Activated CD4-positive, alpha-beta T cell treated with anti-CD3 and anti-CD28 coated beads, Interleukin-2, amount 50 U/mL, for 4 hours (primary cell): ENCODE measurements around the gene GLMP.

Experiments used
- DNase-seq, 2 experiments: peaks; one replicate each; pipeline ENCODE4 v3.0.0-alpha.2; 2020

The GLMP gene

DNA sequence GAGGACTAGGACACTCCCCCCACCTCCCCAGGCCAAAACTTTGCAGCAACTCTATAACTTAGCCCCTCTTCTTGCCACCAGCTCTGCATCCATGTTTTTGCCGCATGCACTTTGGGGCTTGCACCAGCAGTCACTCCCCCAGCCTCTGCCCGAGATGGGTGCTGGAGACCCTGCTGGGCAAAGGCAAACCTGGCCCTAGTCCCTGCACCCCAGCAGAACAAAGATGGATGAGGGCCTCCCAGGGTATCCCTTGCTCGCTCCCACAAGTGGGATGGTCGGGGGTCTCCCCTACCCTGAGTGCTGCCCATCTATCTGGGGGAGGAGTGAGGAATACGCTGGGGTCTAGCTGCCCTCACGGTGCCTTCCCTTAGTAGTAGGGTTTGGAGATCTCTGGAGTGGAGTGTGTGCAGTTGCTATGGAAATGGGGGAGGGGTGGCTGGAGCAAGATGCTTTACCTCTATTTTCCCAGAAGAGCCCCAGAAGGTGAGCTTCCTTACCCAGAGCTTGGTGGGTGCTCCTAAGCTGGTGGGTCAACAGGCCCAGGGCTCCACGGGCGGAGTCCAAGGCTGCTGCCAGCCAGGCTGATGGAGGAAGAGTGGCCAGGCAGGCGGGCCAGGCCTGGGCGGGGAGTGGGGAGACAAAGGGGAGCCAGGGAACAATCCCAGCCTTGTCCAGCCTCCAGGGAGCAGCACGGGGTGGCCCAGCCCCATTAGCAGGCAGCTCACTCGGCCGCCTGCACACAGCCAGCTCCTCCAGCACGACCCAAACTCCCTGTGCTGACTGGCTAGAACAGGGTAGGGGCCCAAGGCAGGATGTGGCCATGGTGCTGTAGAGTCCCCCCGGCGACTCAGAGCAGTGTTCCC lies 47.8 kb downstream of the GLMP start, which contains the start of gene PAQR6:
PAQR6 (minus strand) TSS at position 597 of the 863 bp plus-strand sequence. CDS start 1,325 bp downstream, outside the sequence.
- DNase-seq: no peak

DNA sequence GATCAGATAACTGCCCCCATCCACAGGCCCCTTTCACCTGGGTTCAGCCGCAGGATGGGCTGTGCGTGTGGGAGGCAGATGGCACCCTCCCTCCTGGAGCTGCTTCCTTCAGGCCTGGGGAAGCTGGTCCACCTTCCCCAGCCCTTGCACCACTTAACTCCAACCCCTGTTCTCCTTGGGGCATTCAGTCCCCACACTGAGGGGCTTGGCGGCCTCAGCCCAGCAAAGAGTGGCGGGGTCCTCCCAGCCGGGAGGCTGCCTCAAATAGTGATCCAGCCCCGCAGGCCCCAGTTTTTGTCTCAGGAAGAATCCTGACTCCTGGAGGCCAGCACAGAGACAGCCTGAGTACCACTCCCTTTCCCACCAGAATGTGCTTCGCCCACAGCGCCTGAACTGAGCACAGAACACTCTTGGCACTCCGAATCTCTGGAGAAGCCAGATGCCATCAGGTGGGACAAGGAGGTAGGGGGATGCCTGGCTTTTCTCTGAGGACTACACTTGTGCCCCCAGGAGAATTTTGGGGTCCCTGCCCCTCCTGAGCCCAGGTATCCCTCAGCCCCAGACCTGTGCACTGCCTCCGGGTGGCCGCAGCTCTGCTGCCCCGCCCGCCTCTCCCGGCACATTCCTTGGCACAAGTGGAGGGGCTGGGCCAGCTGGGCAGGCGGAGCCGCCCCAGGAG lies 48.6 kb downstream of the GLMP start:
- DNase-seq: no peak

DNA sequence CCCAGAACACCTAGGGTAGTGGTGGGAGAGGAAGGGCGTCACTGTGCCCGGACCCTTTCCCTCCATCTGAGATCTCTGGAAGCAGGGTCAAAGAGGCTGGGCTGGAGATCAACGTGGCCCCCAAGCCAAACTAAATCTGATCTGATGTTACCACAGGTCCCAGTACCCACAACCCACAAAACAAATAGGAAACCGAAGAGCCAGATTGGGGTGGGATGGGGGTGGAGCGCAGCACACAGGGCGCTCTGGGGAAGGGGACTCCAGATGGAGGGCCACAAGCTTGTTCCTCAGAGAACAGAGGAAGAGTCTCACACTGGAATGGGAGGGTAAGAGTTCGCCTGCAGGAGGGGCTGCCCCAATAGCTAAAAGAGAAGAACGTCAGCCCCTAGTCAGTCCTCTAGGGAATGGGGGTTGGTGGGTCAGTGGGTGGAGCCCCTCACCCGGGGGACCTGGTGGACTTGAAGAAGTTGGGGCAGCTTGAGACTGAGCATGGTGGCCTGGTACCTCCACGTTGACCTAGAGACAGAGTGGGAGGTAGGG lies 49.2 kb downstream of the GLMP start:
- no peak for DNase-seq

DNA sequence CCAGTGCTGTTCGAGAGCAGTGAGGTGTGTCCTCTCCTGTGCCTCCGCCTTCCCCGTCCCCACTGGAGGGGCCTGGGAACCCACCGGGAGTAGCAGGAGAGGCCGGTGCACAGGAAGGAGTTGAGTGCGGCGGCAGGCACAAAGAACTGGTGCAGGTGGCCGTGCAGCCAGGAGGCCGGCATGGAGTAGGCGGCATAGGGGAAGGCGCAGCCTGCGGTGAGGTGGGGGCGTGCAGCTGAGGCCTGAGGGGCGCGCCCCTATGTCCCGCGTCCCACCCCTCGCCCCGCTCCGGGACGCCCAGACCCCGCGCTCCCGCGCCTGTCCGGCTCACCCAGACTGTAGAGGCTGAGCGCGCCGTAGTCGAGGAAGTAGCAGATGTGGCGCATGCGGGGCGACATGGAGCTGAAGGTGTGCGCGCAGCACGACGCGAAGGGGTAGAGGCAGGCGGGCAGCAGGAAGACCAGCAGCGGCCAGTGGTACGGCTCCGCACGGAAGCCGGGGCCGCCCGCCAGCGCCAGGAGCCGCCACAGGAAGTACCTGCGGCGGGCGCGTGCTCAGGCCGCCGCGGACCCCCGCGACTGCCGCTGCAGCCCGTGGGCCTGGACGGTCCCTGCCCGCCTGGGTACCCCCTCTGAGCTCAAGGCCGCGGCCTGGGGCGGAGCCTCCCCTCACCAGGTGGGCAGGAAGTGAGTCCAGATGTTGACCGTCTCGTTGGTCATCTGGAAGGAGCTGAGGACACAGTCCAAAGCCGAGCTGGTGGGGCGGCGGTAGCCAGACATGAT lies 49.8 kb downstream of the GLMP start:
- peak in 1 of 2 experiments; percentile 19 for DNase-seq

DNA sequence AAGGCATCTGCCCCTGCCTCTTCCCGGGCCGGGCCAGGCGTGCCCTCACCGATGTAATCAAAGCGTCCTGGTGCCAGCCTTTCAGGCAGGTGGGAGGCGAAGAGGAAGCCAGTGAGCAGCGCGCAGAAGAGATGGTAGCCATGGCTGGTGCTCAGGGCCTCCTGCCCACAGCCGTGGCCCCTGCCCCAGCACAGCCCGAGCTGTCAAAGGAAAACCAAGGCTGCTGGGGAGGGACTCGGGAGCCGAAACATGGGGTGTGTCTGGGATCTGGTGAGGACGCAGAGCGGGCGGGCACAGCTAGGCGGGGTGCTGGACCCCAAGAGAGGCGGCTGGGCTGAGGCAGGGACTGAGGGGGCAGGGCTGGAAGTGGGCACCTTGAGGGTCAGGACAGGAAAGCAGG lies 50.8 kb downstream of the GLMP start:
- no peak for DNase-seq

DNA sequence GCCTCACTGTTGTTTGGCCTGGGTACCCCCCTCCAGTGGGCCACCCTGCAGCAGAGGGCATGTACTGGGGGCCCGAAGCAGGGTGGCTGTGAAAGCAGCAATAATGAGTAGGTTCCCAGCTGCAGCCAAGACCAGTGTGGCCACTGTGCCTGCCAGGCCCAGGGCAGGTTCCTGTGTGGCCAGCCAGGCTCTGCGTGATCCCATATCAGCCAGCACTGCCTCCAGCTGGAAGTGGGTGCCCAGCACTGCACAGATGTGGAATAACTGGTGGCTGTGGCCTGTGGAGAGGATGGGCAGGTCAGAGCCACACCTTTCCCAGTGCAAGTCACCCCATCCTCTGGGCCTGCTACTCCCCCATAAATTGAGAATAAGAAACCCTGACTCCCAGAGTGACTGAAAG lies 51.4 kb downstream of the GLMP start:
- DNase-seq: no peak

DNA sequence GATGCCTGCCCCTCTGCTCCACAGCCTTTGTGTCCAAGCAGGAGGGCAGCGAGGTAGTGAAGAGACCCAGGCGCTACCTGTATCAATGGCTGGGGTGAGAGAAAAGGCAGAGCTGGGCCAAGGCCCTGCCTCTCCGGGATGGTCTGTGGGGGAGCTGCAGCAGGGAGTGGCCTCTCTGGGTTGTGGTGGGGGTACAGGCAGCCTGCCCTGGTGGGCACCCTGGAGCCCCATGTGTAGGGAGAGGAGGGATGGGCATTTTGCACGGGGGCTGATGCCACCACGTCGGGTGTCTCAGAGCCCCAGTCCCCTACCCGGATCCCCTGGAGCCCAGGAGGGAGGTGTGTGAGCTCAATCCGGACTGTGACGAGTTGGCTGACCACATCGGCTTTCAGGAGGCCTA lies 52.7 kb downstream of the GLMP start:
- no peak for DNase-seq
